Non-pigmented ciliary epithelial cell (primary cell): ENCODE results near the gene MTUS2.

Source experiments
- DNase-seq: peaks from one replicate; pipeline ENCODE4 v3.0.0-alpha.2; 2010; ENCODE audit warnings: low read depth

The MTUS2 gene

GRCh38 chr13:29526741-29527140 is 706.6 kb downstream of the MTUS2 start:
- DNase-seq: no peak

- no peak for DNase-seq
These were observed 707.4 kb downstream of the MTUS2 start for GRCh38 chr13:29527511-29527910.

- no peak for DNase-seq
These were observed 707.8 kb downstream of the MTUS2 start for GRCh38 chr13:29527916-29528315.

GRCh38 chr13:29529754-29530153 is 709.6 kb downstream of the MTUS2 start:
- DNase-seq: no peak

- DNase-seq: no peak
These were observed 710.8 kb downstream of the MTUS2 start for GRCh38 chr13:29530901-29531300.

- no peak for DNase-seq
These were observed 712.0 kb downstream of the MTUS2 start for GRCh38 chr13:29532116-29532515.

GRCh38 chr13:29532821-29533220 is 712.7 kb downstream of the MTUS2 start:
- DNase-seq: no peak

- DNase-seq: no peak
These were observed 713.9 kb downstream of the MTUS2 start for GRCh38 chr13:29534083-29534482.

GRCh38 chr13:29535663-29536655 is 715.8 kb downstream of the MTUS2 start:
- no peak for DNase-seq

GRCh38 chr13:29536853-29537252 is 716.7 kb downstream of the MTUS2 start:
- no peak for DNase-seq

GRCh38 chr13:29537736-29538651 is 717.9 kb downstream of the MTUS2 start:
- DNase-seq: no peak

- no peak for DNase-seq
These were observed 718.5 kb downstream of the MTUS2 start for GRCh38 chr13:29538652-29539040.

GRCh38 chr13:29539856-29540255 is 719.7 kb downstream of the MTUS2 start:
- no peak for DNase-seq

- DNase-seq: no peak
These were observed 720.2 kb downstream of the MTUS2 start for GRCh38 chr13:29540334-29540733.

GRCh38 chr13:29540799-29541198 is 720.7 kb downstream of the MTUS2 start:
- DNase-seq: no peak

- DNase-seq: no peak
These were observed 721.3 kb downstream of the MTUS2 start for GRCh38 chr13:29541400-29541799.

GRCh38 chr13:29542381-29542780 is 722.2 kb downstream of the MTUS2 start:
- no peak for DNase-seq

- no peak for DNase-seq
These were observed 723.4 kb downstream of the MTUS2 start for GRCh38 chr13:29543230-29544215.

GRCh38 chr13:29545988-29546387 is 725.8 kb downstream of the MTUS2 start:
- DNase-seq: no peak

GRCh38 chr13:29546662-29547061 is 726.5 kb downstream of the MTUS2 start:
- no peak for DNase-seq

- DNase-seq: no peak
These were observed 727.0 kb downstream of the MTUS2 start for GRCh38 chr13:29547153-29547552.
